ENCODE data around the gene CABLES1.

DNA sequence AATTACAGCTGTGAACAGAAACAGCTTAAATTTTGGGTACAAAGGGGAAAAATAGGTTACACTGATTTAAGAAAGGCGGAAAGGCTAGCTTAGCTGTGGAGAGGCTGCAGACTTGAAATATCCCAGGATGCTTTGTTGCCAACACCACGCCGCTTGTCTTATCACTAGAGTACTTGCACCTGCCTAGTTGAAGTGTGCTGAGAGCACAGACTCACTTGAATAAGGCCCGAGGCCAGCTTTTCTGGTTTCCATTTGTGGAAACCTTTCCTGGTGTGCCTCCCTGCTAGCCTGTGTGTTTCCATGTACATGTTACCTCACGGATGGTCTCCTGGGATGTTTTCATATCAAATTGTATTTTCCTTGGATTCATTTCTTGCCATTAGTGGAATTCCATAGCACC is 3.2 kb downstream of the CABLES1 start:
- TF ChIP-seq SMC3 (IDR thresholded peaks at IDR 0.05; ENCODE audit: low read depth, low read length): no peak
- TF ChIP-seq, protein P1, sequence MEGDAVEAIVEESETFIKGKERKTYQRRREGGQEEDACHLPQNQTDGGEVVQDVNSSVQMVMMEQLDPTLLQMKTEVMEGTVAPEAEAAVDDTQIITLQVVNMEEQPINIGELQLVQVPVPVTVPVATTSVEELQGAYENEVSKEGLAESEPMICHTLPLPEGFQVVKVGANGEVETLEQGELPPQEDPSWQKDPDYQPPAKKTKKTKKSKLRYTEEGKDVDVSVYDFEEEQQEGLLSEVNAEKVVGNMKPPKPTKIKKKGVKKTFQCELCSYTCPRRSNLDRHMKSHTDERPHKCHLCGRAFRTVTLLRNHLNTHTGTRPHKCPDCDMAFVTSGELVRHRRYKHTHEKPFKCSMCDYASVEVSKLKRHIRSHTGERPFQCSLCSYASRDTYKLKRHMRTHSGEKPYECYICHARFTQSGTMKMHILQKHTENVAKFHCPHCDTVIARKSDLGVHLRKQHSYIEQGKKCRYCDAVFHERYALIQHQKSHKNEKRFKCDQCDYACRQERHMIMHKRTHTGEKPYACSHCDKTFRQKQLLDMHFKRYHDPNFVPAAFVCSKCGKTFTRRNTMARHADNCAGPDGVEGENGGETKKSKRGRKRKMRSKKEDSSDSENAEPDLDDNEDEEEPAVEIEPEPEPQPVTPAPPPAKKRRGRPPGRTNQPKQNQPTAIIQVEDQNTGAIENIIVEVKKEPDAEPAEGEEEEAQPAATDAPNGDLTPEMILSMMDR (conservative IDR thresholded peaks at IDR 0.05; ENCODE audit: low read depth, low read length): no peak
- no peak for TF ChIP-seq MXI1 (IDR thresholded peaks at IDR 0.05; ENCODE audit: borderline replicate concordance, low read depth, low read length)
- no peak for TF ChIP-seq NFE2L2 (IDR thresholded peaks at IDR 0.05; ENCODE audit: low read depth, low read length)
- TF ChIP-seq MAFK (IDR thresholded peaks at IDR 0.05; ENCODE audit: low read depth, low read length): no peak
- no peak for TF ChIP-seq POLR2A (IDR thresholded peaks at IDR 0.05; ENCODE audit: low read depth, low read length)
- no peak for TF ChIP-seq FOS (IDR thresholded peaks at IDR 0.05; ENCODE audit: low read depth, low read length)
- no peak for TF ChIP-seq CHD1 (IDR thresholded peaks at IDR 0.05; ENCODE audit: low read depth, low read length)
- no peak for TF ChIP-seq BHLHE40 (IDR thresholded peaks at IDR 0.05; ENCODE audit: low read depth, low read length)
